ENCODE data around the gene CCDC191.

CCDC191 gene

DNA sequence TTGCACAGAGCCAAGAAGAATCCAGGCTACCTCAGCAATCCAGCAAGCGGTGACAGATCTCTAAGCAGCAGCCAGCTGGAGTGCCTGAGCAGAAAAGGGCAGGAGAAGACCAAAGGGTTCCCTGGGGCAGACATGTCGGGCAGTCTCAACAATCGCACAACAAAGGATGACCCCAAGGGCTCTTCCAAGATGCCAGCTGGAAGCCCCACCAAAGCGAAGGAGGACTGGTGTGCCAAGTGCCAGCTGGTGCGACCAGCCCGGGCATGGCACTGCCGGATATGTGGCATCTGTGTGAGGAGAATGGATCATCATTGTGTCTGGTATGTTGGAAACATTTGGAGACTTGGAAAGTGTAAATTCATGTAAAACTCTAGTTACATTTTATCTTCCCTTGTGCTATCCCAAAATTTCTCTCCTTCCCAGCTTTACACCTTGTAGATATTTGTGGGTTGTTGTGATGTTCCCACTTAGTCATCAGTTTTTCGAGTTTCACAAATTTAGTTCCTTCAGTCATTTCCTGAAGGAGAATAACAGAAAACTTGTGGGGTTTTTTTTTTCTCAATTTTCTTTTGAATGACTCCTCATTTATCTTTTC lies 102.1 kb downstream of the CCDC191 start:
- no peak for DNase-seq (ENCODE audit: low spot score)

DNA sequence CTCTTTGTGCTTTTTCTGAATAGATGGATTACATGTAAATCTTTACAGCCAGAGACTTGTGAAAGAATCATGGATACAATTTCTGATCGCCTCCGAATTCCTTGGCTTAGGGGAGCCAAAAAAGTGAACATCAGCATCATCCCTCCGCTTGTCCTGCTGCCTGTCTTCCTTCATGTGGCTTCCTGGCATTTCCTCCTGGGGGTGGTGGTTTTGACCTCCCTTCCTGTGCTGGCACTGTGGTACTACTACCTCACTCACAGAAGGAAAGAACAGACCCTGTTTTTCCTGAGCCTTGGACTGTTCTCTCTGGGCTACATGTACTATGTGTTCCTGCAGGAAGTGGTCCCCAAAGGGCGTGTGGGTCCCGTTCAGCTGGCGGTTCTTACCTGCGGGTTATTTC lies 102.6 kb downstream of the CCDC191 start:
- no peak for DNase-seq (ENCODE audit: low spot score)

DNA sequence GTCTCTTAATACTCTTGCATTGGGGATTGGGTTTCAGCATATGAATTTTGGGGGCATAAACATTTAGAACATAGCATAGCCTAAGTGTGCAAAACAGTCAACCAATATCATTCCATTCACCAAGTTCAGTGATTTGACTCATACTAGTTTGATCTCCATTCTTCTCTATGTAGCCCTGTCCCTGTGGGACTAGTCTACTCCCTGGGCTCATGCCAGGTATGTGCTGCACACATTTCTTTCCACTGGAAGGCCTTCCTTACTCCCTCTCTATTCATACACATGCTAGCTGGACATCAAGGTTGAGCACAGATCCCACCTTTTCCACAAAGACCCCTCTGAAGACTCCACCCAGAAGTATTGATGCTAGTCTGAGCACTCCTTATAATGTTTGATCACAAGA lies 103.4 kb downstream of the CCDC191 start:
- no peak for DNase-seq (ENCODE audit: low spot score)

DNA sequence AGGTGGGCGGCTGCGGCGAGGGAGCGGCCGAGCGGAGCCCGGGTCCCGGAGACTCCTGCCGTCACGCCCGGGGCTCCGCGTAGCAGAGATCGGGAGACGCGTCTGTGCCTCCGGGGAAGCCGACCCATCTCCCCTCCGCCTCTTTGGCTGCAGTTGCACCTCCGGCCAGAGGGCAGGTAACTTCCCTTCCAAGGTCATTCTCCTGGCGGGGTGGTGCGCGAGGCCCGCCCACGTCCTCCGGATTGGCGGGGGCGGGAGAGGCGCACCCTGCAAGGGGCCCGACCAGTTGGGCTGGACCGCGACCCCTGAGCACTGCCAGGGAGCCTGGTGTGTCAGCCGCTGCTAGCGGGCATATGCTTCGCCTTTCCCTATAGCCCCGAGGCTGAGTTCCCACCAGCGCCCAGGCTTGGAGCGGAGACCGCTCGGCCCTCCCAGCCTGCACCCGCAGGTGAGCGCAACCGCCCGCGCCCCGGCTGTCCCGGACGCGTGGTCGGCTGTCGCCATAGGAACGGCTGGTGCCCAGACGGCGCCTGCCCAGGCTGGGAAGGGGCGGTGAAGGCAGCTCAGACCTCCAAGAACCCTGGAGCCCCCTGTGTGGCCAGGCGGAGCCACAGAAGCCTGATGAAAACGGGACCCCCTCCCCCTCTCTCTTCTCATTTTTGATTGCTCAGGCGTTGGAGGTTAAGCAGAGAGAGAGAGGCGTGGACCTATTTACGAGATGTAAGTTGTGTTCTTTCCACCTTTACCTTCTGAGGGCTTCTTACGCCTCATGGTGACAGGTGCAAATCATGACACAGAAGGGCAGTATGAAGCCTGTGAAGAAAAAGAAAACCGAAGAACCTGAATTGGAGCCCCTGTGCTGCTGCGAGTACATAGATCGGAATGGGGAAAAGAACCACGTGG lies 108.1 kb downstream of the CCDC191 start:
- peak; percentile 34 for DNase-seq (ENCODE audit: low spot score)

DNA sequence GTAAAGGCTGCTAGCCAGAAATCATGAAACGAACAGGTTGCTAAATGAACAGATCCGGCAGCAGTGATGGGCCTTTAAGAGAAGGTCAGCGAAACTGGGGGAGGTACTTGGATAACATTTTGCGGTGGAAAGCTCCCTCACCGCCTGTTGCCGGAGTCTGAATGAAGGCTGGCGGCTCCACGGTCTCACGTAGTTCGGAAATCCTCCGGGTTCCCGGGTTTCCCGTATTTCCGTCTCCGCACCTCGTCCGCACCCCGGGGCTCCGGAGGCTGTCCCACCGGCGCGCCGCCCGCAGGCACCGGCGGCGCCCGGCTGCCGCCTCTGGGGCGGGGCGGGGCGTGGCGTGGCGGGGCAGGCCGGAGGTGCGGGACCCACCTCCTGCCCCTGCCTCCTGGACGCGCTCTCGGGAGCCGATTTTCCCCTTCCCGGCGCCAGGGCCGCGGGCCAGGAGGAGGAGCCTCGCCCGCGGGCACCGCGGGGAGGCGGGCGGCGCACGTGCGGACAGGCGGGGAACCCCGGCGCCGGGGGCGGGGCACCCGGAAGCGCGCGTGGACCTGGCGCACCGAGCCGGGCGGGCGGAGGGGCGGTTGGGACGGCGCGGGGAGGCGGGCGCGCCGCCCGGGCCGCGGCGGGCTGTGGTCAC lies 108.8 kb downstream of the CCDC191 start, which contains the start of gene ZDHHC23:
ZDHHC23 (plus strand) TSS at position 642 of the 643 bp plus-strand sequence. CDS start 790 bp downstream, outside the sequence.
- DNase-seq (ENCODE audit: low spot score) = peak; percentile 47

DNA sequence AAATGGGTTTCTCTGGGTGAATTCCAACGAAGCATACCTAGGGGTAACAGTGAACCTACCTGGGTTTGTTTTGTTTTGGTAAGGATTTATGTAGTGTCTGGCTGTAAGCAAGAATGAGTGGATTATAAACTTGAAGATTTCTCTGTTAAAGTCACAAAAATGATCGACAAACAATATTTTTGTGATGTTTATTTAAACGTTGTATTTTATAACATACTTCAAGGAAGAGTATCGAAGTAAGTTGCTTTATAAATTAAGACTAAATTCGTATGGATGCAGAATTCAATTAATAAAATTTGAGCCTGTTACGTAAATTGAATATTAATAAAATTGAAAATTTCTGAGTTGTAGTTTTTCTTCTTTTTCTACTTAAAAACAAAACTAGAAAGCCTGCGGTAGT lies 109.5 kb downstream of the CCDC191 start:
- no peak for DNase-seq (ENCODE audit: low spot score)

DNA sequence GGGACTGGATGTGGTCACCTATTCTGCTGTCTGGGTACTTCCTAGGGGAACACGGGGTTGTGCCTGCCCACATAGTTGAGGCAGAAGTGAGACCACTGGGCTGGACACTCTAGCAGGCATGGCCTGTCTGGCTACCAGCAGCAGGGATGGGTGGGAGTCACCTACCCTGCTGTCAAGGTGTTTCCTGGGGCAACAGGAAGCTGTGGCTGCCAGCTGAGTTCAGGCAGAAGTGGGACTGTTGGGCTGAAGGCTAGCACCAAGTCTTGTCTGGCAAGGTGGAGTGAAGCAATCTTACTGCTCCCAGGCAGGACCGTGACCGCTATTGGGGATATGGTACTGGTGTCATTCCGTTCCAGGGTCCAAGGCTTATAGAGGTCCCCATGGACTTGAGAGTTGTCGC lies 128.8 kb downstream of the CCDC191 start:
- DNase-seq (ENCODE audit: low spot score) = no peak

DNA sequence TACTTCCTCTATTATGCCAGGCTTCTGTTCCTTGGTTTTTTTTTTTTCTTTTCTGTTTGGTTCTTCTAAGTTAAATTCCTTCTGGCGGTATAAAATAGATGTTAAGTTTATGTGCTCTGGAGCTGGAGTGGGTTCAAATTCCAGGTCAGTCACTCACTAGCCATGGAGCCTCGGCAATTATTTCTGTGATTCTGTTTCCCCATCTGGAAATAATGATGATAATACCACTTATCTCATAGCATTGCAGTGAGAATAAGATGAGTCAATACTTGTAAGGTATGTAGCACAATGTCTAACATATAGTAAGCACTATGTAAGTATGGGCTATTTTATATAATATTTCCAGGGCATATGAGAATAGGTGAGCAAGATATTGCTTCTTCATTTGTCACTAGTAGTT lies 141.7 kb downstream of the CCDC191 start:
- DNase-seq (ENCODE audit: low spot score) = peak; percentile 4

All from hepatic stellate cell (primary cell).